ENCODE data around the gene NFATC3.

NFATC3 gene

DNA sequence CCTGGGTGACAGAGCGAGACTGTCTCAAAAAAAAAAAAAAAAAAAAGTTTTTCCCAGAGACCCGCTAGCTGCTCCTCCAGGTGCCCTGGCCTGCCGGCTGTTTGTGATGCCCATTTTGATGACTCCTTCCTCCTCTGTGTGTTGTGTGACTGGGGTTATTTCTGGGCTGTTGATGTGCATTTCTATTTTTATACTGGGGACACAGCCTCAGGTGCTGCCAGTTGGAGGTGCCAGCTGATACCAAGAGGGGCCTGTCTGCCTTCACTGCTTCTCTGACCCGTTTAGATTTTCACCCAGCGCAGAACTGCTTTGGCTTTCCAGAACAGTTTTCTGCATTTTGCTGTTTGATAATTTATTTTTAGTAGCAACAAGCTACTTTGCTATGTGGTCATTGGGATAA, 166.7 kb downstream of the NFATC3 start:
- no peak for DNase-seq (ENCODE audit: low read depth)

DNA sequence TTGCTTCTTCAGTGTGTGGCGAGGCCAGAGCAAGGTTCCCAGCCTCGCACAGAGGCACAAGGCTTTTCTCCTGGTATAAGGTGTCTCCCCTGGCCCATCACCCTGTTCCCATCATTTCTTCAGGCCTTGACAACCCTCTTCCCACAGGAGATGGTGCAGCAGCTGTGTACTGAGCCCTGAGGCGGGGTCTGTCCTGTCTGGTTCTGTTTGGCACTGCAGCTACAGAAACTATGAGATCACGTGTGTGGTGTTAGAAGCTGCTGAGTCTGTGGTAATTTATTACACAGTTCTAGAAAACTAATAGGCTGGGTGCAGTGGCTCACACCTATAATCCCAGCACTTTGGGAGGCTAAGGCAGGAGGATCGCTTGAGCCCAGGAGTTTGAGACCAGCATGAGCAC, 167.2 kb downstream of the NFATC3 start:
- DNase-seq (ENCODE audit: low read depth): no peak

DNA sequence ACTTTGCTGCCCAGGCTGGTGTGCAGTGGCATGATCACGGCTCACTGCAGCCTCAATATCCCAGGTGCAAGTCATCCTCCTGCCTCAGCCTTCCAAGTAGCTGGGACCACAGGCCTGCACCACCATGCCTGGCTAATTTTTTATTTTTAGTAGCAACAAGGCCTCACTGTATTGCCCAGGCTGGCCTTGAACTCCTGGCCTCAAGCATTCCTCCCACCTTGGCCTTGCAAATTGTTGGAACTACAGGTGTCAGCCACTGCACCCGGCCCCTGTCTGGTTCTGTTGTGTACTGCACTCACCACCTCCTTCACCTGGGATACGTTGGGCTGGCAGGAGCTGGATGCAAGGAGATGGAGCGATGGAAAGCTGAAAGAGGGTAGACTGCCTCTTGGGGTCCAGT, 168.6 kb downstream of the NFATC3 start:
- DNase-seq (ENCODE audit: low read depth): no peak

DNA sequence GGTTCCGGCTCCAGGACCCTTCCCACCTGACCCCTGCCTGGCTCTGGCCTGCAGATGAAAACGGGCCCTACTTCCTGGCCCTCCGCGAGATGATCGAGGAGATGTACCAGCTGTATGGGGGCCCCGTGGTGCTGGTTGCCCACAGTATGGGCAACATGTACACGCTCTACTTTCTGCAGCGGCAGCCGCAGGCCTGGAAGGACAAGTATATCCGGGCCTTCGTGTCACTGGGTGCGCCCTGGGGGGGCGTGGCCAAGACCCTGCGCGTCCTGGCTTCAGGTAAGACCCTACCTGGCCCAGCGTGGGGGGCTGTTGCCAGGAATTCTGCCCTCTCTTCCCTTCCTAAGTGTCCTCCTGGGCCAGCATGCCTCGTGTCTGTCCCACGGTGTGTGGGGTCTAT, 170.5 kb downstream of the NFATC3 start:
- no peak for DNase-seq (ENCODE audit: low read depth)

DNA sequence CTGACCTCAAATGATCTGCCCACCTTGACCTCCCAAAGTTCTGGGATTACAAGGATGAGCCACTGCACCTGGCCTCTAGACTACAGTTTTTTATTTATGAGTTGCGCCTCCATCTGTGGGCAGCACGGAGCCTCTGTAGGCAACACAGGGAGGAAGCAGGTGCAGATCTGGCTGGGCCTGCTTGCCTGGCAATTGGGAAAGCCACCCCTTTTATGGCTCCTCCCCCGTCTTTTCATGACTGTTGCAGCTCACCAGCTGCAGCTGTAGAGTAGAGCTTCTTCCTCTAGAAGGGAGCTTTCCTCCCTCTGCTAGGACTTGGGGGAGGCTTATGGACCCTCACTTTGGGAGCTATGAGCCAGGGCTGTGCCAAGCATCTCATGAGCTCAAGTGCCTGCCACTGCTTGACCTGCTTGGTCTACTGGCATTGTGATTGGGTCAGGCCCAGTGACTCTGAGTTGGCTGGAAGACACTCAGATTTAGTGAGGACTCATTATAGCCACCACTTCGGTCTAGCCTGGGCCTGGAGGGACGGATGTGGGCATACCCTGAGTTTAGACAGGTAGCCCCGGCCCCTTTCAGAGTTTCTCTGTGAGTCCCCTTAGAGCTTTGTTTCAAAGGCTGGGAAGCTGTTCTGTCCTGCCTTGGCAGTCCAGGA, 172.2 kb downstream of the NFATC3 start:
- no peak for DNase-seq (ENCODE audit: low read depth)

DNA sequence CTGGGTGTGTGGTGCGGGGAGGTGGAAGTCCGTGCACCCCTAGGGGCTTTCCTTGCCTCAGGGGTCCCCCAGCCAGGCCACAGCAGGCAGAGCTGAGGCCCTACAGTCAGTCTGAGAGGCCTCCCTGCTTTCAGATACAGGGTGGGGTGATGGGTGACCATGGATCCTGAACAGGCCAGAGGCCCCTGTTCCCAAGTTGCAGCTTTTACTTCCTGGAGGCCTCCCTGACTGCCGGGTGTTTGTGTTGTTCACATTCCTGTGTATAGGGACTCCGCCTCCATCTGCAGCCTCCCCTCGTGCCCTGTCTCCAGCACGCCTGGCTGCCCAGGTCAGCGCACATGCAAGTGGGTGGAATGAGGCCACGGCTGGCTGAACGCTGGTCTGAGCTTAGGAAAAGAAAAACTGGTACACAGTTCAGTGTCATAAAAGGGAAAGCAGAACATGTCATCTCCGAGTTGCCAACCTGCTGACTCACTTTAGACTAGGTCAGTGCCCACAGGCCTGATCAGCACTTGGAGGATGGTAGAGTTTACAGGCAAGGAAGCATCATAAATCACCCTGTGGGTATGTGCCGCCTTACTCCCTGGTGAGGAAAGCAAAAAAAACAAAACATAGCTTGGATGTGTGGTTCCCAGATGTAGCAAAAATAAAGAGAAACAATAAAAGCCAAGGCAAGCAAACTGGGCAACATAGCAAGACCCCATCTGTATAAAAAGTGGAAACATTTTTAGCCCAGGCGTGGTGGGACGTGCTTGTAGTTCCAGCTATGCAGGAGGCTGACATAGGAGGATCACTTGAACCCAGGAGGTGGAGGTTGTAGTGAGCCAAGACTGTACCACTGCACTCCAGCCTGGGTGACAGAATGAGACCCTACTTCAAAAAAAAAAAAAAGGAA, 173.0 kb downstream of the NFATC3 start:
- no peak for DNase-seq (ENCODE audit: low read depth)

DNA sequence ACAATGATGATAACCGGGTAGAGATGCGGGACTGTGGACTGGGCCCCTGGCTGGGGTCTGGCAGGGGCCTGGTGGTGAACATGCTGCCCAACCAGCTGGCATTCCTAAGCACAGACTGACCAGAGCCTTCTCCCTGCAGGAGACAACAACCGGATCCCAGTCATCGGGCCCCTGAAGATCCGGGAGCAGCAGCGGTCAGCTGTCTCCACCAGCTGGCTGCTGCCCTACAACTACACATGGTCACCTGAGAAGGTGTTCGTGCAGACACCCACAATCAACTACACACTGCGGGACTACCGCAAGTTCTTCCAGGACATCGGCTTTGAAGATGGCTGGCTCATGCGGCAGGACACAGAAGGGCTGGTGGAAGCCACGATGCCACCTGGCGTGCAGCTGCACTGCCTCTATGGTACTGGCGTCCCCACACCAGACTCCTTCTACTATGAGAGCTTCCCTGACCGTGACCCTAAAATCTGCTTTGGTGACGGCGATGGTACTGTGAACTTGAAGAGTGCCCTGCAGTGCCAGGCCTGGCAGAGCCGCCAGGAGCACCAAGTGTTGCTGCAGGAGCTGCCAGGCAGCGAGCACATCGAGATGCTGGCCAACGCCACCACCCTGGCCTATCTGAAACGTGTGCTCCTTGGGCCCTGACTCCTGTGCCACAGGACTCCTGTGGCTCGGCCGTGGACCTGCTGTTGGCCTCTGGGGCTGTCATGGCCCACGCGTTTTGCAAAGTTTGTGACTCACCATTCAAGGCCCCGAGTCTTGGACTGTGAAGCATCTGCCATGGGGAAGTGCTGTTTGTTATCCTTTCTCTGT, 174.0 kb downstream of the NFATC3 start:
- no peak for DNase-seq (ENCODE audit: low read depth)

DNA sequence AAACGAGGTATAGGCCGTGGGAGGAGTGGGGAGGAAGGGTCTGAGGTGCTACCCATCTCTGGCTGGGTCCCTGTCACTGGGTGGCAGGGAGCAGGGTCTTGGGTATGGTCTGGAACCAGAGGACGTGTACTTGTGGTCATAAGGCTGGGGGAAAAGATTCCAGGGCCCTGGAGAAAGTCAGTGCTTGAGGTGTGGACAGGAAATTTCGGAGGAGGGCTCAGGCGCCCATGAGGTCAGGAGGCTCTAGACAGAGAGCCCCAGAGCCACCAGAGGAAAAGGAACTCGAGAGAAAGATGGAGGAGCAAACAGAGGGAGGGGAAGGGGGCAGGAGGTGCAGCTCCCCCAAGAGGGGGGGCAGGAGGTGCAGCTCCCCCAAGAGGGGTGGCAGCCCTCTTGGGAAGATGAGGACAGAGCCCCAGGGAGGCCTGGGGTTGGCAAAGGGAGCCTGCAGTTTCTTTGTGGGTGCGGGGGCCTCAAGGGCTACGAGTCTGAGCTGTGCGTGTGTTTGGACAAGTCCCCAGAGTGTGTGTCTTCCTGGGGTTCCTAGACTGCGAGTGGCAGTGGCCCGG, 178.5 kb downstream of the NFATC3 start:
- no peak for DNase-seq (ENCODE audit: low read depth)

DNA sequence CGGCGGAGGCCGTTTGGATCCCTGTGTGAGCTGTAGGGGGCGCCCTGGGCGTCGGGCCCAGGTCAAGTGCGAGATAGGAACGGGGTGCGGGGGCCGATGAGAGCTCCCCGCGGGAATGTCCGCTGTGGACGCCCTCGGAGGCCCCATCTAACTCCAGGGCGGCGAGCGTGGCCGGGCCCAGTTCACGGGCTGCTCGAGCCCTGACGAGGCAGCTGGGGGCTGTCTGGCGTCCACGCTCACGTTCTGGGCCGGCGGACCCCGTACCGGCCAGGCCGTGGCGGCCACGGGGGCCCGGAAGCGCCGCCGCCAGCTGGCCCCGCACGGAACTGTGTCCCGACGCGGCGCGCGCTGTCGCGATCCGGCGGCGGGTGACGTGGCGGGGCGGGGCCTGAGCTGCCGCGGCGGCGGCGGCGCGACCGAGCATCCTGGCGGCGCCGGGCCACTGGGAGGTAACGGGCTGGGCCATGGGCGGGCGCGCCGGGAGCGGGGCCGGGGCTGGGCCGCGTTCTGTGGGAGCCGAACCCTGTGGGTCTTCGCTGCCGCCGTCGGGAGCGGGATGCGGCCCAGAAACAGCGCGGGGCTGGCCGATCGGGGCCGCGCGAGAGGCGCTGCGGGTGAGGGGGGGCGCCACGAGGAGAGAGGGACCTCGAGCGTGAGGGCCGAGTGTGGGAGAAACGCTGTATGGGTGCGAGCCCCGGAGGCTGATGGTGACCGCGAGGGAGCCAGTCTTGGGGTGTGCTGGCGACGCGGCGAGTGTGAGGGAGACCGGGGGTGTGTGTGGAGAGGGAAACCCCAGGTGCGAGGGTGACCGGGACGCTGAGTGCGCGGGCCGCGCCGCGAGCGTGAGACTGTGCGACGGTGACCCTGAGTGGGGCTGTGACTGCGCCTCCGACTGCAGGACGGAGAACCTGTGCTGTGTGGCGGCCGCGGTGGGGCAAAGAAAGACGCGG, 179.2 kb downstream of the NFATC3 start, which contains the start of gene SLC7A6:
SLC7A6 (plus strand) TSS at position 399 of the 950 bp plus-strand sequence. CDS start 10,201 bp downstream, outside the sequence.
- DNase-seq (ENCODE audit: low read depth): peak; percentile 74

DNA sequence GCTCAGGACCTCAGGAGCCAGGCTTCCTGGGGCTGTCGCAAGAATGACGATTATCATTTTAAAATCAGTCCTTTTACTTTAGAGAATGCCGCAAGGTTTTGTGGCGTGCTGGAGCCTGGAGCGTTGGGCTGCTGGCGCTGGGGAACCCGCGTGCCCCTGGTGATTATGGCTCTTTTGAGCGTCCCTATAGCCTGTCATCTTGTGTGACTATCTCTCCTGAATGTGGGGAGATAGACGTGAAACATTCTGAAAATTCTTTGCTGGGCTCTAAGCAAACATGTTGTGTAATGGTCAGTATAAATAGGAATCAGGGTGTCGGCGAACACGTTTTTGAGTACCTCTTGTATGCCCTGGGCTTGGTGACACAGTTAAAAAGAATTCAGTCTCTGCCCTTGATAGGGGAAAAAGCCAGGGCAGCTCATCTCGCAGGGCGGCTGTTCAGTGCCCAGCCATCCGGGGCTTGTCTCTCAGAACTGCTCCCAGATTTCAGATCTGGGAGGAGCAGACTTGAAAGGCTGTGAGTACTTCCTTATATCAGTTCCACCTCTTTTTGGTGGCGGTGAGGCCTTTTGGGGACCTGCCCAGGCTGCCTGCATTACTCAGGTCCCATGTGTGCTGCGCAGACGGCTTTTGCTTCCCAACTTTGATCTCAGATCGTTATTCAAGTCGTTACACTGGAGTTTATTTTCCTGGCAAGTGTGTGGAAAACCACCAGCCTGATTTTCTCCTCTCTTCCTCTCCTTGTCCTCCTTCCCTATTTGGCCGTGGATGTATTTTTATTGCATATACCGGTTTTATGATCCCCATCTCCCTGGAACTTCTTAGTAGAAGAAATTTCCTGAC, 180.1 kb downstream of the NFATC3 start:
- no peak for DNase-seq (ENCODE audit: low read depth)

DNA sequence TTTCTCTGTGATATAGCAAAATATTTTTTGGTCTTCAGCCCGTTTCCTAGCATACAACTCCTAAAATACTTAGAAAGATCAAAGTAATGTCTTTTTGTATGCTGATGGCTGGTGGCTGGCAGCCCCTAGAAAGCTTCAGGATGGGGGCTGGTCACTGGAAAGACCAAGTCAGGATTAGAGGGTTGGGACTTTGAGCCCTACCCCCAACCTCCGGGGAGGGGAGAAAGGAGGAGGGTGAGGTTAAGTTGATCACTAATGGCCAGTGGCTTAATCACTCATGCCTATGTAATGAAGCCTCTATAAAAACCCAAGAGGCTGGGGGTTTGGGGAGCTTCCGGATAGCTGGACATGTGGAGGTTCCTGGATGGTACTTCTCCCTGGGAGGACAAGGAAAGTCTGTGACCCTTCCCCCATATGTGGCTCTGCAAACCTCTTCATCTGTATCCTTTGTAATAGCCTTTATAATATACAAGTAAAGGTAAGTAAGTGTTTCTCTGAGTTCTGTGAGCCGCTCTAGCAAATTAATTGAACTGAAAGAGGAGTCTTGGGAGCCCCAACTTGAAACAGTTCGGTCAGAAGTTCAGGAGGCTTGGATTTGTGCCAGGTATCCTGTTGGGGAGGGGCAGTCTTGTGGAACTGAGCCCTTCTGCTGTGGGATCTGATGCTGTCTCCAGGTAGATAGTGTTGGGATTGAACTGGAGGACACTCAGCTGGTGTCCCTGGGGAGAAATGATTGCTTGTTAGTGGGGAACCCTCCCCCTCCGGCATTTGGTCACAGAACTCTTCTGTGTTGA, 182.6 kb downstream of the NFATC3 start:
- DNase-seq (ENCODE audit: low read depth): no peak

DNA sequence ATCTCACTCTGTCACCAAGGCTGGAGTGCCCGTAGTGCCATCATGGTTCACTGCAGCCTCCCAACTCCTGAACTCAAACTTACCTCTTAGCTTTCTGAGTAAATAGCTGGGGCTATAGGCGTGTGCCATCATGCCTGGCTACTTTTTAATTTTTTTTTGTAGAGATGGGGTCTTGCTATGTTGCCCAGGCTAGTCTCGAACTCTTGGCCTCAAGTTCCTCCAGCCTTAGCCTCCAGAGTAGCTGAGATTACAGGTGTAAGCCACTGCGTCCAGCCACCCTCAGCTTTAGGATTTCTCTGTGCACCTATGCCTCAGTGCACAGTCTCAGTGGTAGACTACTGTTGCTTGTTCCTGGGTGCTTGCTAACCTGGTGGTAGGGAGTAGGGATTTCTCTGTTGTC, 184.6 kb downstream of the NFATC3 start:
- DNase-seq (ENCODE audit: low read depth): no peak

DNA sequence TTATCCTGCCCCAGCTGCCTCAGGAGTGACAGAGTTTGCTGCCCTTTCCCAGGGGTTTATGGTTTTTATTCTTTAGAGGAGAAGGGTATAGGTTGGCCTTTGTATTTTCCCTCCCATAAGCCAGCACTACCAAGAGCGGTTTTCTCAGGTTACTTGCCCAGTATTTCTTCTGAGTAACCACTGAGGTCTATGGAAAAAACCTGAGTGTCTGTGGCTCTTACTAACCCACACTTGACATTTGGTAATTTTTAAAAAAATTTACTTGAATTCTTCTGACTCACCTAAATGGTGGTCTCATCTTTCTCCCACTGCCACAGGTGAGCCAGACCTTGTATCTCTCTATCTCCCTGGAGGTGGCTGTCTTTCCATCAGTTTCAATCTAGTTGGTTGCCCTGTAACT, 185.2 kb downstream of the NFATC3 start:
- DNase-seq (ENCODE audit: low read depth): no peak

DNA sequence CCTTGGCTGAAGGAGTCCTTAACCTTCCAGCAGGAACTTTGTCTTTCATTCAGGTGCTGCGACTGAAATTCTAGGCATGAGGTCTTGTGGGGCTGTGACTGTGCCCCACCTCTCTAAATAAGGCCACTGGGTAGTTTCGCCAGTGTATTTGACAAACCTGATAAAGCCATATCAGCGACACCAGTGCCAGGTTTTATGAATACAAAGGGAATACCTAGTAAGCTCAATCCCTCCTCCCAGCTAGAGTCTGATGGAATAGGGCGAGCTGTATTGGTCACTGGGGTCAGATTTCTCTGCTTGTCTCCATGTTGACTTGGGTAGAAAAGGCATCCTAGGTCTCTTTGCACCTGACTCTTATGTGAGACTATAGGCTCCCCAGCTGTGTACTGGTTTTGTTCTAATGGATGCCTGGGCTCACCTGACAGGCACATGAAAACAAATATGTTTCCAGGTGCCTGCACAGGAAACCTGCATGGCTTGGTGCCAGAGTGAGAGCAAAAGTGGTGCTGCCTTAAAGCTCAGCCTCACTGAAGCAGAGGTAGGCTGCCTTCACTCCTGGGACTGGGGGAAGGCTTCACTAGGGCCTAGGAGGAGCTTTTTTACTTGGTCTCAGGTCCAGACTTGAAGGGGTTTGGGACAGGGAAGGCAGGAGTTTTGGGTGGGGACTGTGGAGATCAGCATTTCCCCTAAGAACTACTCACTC, 187.5 kb downstream of the NFATC3 start:
- DNase-seq (ENCODE audit: low read depth): peak; percentile 52

DNA sequence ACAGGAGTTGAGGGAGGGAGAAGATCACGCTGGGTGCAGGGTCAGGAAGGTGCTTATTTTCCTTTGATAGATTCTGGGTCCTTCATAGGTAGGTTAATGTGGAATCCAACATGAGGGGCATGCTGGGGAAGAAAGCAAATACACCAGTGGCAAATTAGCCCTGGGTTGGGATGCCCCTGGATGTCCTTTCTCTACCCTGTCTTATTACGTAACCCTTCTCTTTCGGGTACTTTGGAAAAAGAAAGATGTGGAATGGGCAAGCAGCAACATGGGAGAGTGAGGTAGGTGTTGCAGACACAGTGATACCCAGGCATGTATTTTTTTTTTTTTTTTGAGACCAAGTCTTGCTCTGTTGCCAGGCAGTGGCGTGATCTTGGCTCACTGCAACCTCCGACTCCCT, 188.3 kb downstream of the NFATC3 start:
- DNase-seq (ENCODE audit: low read depth): no peak

DNA sequence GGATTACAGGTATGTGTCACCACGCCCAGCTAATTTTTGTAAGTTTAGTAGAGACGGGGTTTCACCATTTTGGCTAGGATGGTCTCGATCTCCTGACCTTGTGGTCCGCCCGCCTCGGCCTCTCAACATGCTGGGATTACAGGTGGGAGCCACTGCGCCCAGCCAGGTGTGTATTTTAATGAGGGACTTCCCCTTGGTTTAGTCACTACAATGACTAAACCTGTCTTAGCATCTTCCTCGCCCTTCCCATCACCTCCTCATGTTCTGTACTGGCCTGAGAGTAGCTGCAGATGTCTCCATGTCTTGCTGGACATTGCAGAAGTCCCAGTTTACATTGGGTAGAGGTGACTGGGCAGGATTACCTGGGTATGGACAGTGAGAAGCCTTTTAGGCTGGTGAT, 188.7 kb downstream of the NFATC3 start:
- DNase-seq (ENCODE audit: low read depth): no peak

DNA sequence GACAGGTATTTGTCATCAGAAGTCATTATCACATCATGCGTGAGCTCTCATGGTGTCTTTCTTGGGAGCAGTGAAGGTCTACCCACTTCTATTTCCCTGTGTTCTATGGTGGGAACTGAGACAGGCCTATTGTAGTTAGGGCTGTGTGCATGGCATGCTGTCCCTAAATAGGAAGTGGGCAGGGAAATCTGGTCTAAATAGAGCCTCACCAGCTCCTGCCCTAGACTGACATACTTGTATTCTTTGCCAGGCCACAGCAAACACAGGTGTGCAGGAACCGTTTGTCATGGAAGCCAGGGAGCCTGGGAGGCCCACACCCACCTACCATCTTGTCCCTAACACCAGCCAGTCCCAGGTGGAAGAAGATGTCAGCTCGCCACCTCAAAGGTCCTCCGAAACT, 189.3 kb downstream of the NFATC3 start:
- DNase-seq (ENCODE audit: low read depth): no peak

DNA sequence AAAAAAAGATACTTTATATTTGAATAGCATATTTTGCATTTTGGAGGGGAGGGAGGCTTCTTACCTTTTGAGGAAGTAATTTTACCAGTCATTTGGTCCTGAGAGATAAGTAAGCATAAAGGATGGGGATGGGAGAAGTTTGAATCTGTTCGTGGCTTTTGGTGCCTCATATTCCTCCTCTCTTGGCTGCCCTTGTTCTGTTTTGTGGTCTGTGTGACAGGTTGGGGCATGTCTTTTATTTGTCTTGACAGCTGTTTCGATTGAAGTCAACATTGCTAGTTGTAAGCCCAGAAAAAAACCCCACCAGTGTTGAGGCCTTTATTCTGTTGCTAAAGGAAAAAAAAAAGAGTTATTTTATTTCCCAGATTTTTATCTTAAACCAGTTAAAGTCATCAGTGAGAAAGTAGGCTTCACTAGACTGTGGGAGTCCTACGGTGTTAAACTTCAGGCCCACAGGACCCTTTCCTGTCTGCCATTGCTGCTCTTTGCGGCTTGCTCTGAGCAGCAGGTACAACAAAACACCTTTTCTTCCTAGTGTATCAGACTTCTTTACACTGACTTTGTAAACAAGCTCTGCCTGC, 190.5 kb downstream of the NFATC3 start:
- DNase-seq (ENCODE audit: low read depth): no peak

Measured in activated T-helper 1 cell treated with Interleukin-2 at 50 U/mL for 16 hours (primary cell).